NCI-H146 treated with DMSO at 0.1 percent for 48 hours (cell line): ENCODE data around the gene ZFP28.

Experiments
- DNase-seq: peaks from one replicate; lab custom pipeline; 2025; ENCODE audit not compliant: unreplicated experiment; lab: John Stamatoyannopoulos, UW

The ZFP28 gene

GRCh38 chr19:56538761-56539263 lies at the start of gene ZFP28:
ZFP28 (plus strand) TSS chr19:56538948; CDS start chr19:56539019, 71 bp downstream.
- DNase-seq, result peak; percentile 69

- no peak for DNase-seq
Observed at GRCh38 chr19:56491399-56491798, 47.3 kb upstream of the ZFP28 start.

GRCh38 chr19:56504581-56504980 lies 34.2 kb upstream of the ZFP28 start:
- no peak for DNase-seq

- DNase-seq, result peak; percentile 80
Observed at GRCh38 chr19:56507446-56508289, 31.1 kb upstream of the ZFP28 start, which contains the start of gene ZNF471. ZNF471 (plus strand) TSS chr19:56507855; CDS start chr19:56511572, 3,717 bp downstream.

GRCh38 chr19:56508290-56508778 lies 30.4 kb upstream of the ZFP28 start:
- no peak for DNase-seq

- no peak for DNase-seq
Observed at GRCh38 chr19:56525214-56525860, 13.4 kb upstream of the ZFP28 start.

- no peak for DNase-seq
Observed at GRCh38 chr19:56537442-56537841, 1.3 kb upstream of the ZFP28 start.

GRCh38 chr19:56538254-56538760 lies 441 bp upstream of the ZFP28 start:
- peak; percentile 88 for DNase-seq

- no peak for DNase-seq
Observed at GRCh38 chr19:56543776-56544175, 5.0 kb downstream of the ZFP28 start.

GRCh38 chr19:56547535-56547934 lies 8.8 kb downstream of the ZFP28 start:
- no peak for DNase-seq

- no peak for DNase-seq
Observed at GRCh38 chr19:56554272-56554869, 15.6 kb downstream of the ZFP28 start.

- DNase-seq, result no peak
Observed at GRCh38 chr19:56562766-56563165, 24.0 kb downstream of the ZFP28 start.

- DNase-seq, result peak; percentile 44
Observed at GRCh38 chr19:56566904-56567273, 28.1 kb downstream of the ZFP28 start.

- peak; percentile 92 for DNase-seq
Observed at GRCh38 chr19:56567274-56568120, 28.7 kb downstream of the ZFP28 start, which contains the start of gene ZNF470. ZNF470 (plus strand) TSS chr19:56567468; CDS start chr19:56570312, 2,844 bp downstream.

- DNase-seq, result no peak
Observed at GRCh38 chr19:56572589-56572988, 33.8 kb downstream of the ZFP28 start.

GRCh38 chr19:56573914-56574313 lies 35.2 kb downstream of the ZFP28 start:
- DNase-seq, result no peak

GRCh38 chr19:56577719-56578602 lies 39.2 kb downstream of the ZFP28 start:
- no peak for DNase-seq

- no peak for DNase-seq
Observed at GRCh38 chr19:56594446-56594782, 55.7 kb downstream of the ZFP28 start.

- peak; percentile 83 for DNase-seq
Observed at GRCh38 chr19:56594783-56595547, 56.2 kb downstream of the ZFP28 start, which contains the start of gene ZNF71. ZNF71 (plus strand) TSS chr19:56595302; CDS start chr19:56601559, 6,257 bp downstream.
